Common myeloid progenitor, CD34-positive (primary cell): ENCODE results near the gene DNAJC10.
"Not testable (repeated sequence)": the region's sequence is repeated elsewhere in the genome, so short reads cannot be mapped to it uniquely, and the experiment has no call there.

Experiments used
- CTCF ChIA-PET: fragments of 350-600 bp; sonication (Branson Sonifier 250); formaldehyde crosslinking; loops from one replicate; lab custom pipeline; 2021; ENCODE audit warnings: antibody characterized with exemption; lab: Charles Lee
- POLR2A ChIA-PET: fragments of 350-600 bp; sonication (Branson Sonifier 250); formaldehyde crosslinking; loops from one replicate; lab custom pipeline; 2021; ENCODE audit warnings: antibody characterized with exemption; lab: Charles Lee
- DNase-seq, 3 donors: peaks; one replicate each; pipeline versions ENCODE4 v3.0.0 to v3.0.0-alpha.2; 2013
- H3K27ac ChIP-seq, 2 experiments: 1 replicate in 1 of 2; 2 replicates in 1 of 2; pipeline ENCODE4 v1.7.0; 2013; ENCODE audit warnings: inconsistent platforms in 2 of 2, low read length in 2 of 2, mild to moderate bottlenecking in 2 of 2, low read depth in 1 of 2, moderate library complexity in 1 of 2; ENCODE audit not compliant: severe bottlenecking in 2 of 2, insufficient read depth in 1 of 2, poor library complexity in 1 of 2
- H3K27me3 ChIP-seq, 5 experiments: replicated peaks in 2 of 5; 1 replicate in 3 of 5; 2 replicates in 2 of 5; pipeline versions ENCODE4 v1.6.1 to v1.7.0; 2013; ENCODE audit warnings: low read length in 4 of 5, mild to moderate bottlenecking in 2 of 5, moderate library complexity in 2 of 5, inconsistent platforms in 1 of 5; ENCODE audit not compliant: insufficient read depth in 5 of 5, control insufficient read depth in 4 of 5
- H3K36me3 ChIP-seq, 4 experiments: 1 replicate in 2 of 4; 2 replicates in 2 of 4; pipeline versions ENCODE4 v1.6.1 to v1.7.0; 2013; ENCODE audit warnings: low read length in 3 of 4, control low read depth in 1 of 4, mild to moderate bottlenecking in 1 of 4; ENCODE audit not compliant: control insufficient read depth in 4 of 4, insufficient read depth in 4 of 4
- H3K4me1 ChIP-seq, 4 experiments: 1 replicate in 3 of 4; 2 replicates in 1 of 4; pipeline versions ENCODE4 v1.6.1 to v1.7.1; 2013; ENCODE audit warnings: low read length in 3 of 4, mild to moderate bottlenecking in 3 of 4, control low read depth in 1 of 4, inconsistent platforms in 1 of 4, moderate library complexity in 1 of 4; ENCODE audit not compliant: control insufficient read depth in 4 of 4, insufficient read depth in 4 of 4; ENCODE audit errors: control extremely low read depth in 1 of 4
- H3K4me3 ChIP-seq, 7 experiments: 1 replicate in 4 of 7; 2 replicates in 3 of 7; pipeline versions ENCODE4 v1.5.1 to v1.7.0; 2013; ENCODE audit warnings: mild to moderate bottlenecking in 7 of 7, low read length in 6 of 7, moderate library complexity in 6 of 7, inconsistent platforms in 2 of 7, low read depth in 2 of 7, control low read depth in 1 of 7; ENCODE audit not compliant: insufficient read depth in 4 of 7, control insufficient read depth in 1 of 7; ENCODE audit errors: extremely low read depth in 1 of 7
- H3K9me3 ChIP-seq, 5 experiments: 1 replicate in 4 of 5; 2 replicates in 1 of 5; pipeline versions ENCODE4 v1.6.1 to v1.7.1; 2013; ENCODE audit warnings: low read length in 4 of 5, mild to moderate bottlenecking in 2 of 5, inconsistent platforms in 1 of 5, low read depth in 1 of 5, moderate library complexity in 1 of 5; ENCODE audit not compliant: control insufficient read depth in 4 of 5, insufficient read depth in 2 of 5; ENCODE audit errors: control extremely low read depth in 1 of 5
- WGBS: methylation state at CpG from one replicate; pipeline ENCODE4 v1.1.5; 2013; ENCODE audit not compliant: insufficient coverage; 5-methylcytosine and 5-hydroxymethylcytosine counted together

Gene DNAJC10

GRCh38 chr2:182754231-182754630 is 38.2 kb downstream of the DNAJC10 start:
- ChIA-PET POLR2A (no interaction called here), CTCF (no interaction called here)
- Histone ChIP-seq H3K27me3 (no peaks in the 10 kb centered on the region), H3K4me1 (no peaks in the 10 kb centered on the region), H3K27ac (no peak overlapping the region), H3K9me3 (peaks cover 0 to 2% (median 0%) of the 10 kb centered on the region in 5 experiments), H3K4me3 (no peak overlapping the region), H3K36me3 (peaks cover 20 to 67% (median 41%) of the 10 kb centered on the region in 4 experiments)
- DNase-seq, result no peak

DNA sequence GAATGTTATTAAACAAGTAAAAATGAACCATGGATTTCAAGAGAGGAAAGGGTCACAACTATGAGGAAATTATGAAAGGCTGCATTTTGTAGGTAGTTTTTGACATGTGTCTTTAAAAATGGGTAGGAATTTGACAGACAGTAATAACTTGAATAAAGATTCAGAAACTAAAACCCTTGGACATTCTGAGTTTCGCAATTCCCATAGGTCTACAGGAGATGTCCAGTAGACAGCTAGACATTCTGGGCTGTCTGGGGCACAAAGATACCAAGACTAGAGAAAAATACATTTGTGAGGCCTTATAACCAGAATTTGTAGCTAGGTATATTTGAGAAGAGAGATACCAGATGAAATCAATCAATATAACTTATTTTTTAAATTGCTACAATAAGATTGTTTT is 42.3 kb downstream of the DNAJC10 start:
- Histone ChIP-seq H3K9me3 (no peaks in the 10 kb centered on the region), H3K36me3 (peaks cover 22 to 75% (median 50%) of the 10 kb centered on the region in 4 experiments), H3K27me3 (no peaks in the 10 kb centered on the region), H3K4me3 (no peak overlapping the region), H3K27ac (no peak overlapping the region), H3K4me1 (no peaks in the 10 kb centered on the region)
- CTCF ChIA-PET, result interaction anchor here (0.8 kb wide), 1 partner anchor 8 kb away, joined by 3 read pairs; no protein-coding TSS in a partner anchor
- POLR2A ChIA-PET, result no interaction called here
- DNase-seq, result no peak
- no CpG with 5 or more reads among the region's 1 CpG for WGBS

DNA sequence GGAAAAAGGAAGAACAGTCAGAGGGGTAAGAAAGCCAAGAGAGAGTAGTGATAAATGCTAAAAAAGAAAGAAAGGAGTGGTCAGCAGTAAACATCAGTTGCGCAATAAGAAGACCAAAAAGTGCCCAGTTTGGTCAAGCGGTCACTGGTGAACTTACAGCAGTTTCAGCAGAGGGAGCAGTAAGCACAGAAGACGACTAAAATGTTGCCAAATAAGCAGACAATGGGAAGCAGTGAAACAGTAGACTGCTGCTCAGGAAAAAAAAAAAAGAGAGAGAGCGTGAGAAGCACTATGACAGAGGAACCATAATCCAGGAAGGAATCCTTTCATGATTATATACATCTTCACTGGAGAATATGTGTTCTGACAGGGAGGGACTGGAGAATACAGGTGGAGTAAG is 45.8 kb downstream of the DNAJC10 start:
- 100% methylated on average over 3 of the region's 4 CpGs for WGBS
- ChIA-PET CTCF (interaction anchor here (1.2 to 1.3 kb wide), 2 partner anchors 9 to 17 kb away, joined by 5 to 7 read pairs; no protein-coding TSS in a partner anchor), POLR2A (interaction anchor here (0.6 kb wide), 1 partner anchor 354 kb away, joined by 3 read pairs; no protein-coding TSS in a partner anchor)

DNA sequence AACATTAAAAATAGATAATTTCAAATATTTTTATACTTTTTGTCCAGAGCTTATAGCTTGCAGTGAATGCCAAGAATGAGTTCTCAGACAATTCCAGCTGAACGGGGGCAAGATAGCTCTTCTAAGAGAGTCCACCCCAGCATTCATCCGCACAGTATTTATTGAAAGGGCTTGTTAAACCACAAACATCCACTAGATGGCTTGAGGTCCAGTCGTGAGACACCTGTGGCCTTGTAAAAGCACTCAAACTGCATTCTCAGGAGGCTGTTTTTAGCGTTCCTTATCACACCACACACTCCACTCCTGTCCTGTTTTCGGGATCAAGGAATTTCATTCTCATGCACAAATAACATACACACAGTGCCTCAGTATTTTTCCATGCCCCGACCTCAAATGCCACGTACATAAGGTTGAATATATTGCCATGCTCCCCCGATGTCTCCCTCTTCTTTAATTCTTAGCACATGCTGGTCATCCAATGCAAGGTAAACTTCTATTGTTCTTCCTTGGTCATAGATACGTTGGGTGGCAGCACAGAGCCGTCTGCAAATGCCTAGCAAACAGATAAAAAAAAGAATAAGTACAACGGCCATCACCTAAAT is 47.4 kb downstream of the DNAJC10 start:
- Histone ChIP-seq H3K36me3 (peaks cover 8 to 74% (median 45%) of the 10 kb centered on the region in 4 experiments), H3K27ac (no peak overlapping the region), H3K27me3 (no peaks in the 10 kb centered on the region), H3K4me1 (no peaks in the 10 kb centered on the region), H3K4me3 (no peak overlapping the region), H3K9me3 (no peaks in the 10 kb centered on the region)
- peak; percentile 12 to 47 (median 41) for DNase-seq
- POLR2A ChIA-PET, result no interaction called here
- CTCF ChIA-PET, result interaction anchor here (0.8 to 1.3 kb wide), 6 partner anchors 8 to 220 kb away, joined by 3 to 7 read pairs (median 3); no protein-coding TSS in a partner anchor
- WGBS, result 66% methylated on average over 8 of the region's 11 CpGs

More for the DNA sequence above, 45.8 kb downstream of the DNAJC10 start:
- no peaks in the 10 kb centered on the region for H3K27me3 ChIP-seq
- DNase-seq, result no peak
- H3K9me3 ChIP-seq, result no peaks in the 10 kb centered on the region
- no peak overlapping the region for H3K4me3 ChIP-seq
- H3K27ac ChIP-seq, result no peak overlapping the region
- peaks cover 10 to 77% (median 54%) of the 10 kb centered on the region in 4 experiments for H3K36me3 ChIP-seq
- no peaks in the 10 kb centered on the region for H3K4me1 ChIP-seq

- DNase-seq, result no peak
- ChIA-PET CTCF (interaction anchor here (1.2 to 1.8 kb wide), 4 partner anchors 7 to 214 kb away, joined by 3 to 17 read pairs (median 4); no protein-coding TSS in a partner anchor), POLR2A (no interaction called here)
- no CpG with 5 or more reads among the region's 6 CpGs for WGBS
- no peak overlapping the region for H3K4me3 ChIP-seq
- H3K4me1 ChIP-seq, result no peaks in the 10 kb centered on the region
- H3K36me3 ChIP-seq, result peaks cover 4 to 51% (median 31%) of the 10 kb centered on the region in 4 experiments
- peaks cover 0 to 4% (median 0%) of the 10 kb centered on the region in 5 experiments for H3K9me3 ChIP-seq
- no peak overlapping the region for H3K27ac ChIP-seq
- no peaks in the 10 kb centered on the region for H3K27me3 ChIP-seq
Measured at GRCh38 chr2:182766626-182767025, 50.6 kb downstream of the DNAJC10 start.

- H3K36me3 ChIP-seq, result peaks cover 0 to 43% (median 24%) of the 10 kb centered on the region in 4 experiments
- H3K4me1 ChIP-seq, result no peaks in the 10 kb centered on the region
- CTCF ChIA-PET, result interaction anchor here (0.6 to 1.8 kb wide), 12 partner anchors 8 to 217 kb away, joined by 3 to 17 read pairs (median 3); no protein-coding TSS in a partner anchor
Measured at GRCh38 chr2:182767578-182767977, 51.5 kb downstream of the DNAJC10 start.

GRCh38 chr2:182768950-182769349 is 52.9 kb downstream of the DNAJC10 start:
- H3K4me3 ChIP-seq, DNase-seq, POLR2A ChIA-PET, H3K9me3 ChIP-seq, H3K27ac ChIP-seq, H3K4me1 ChIP-seq, CTCF ChIA-PET, H3K27me3 ChIP-seq: not testable (repeated sequence)
- H3K36me3 ChIP-seq, result peaks cover 0 to 30% (median 18%) of the 10 kb centered on the region in 4 experiments
- 100% methylated on average over 1 of the region's 2 CpGs for WGBS

More at GRCh38 chr2:182767578-182767977, 51.5 kb downstream of the DNAJC10 start:
- Histone ChIP-seq H3K27me3 (no peaks in the 10 kb centered on the region), H3K9me3 (peaks cover 0 to 4% (median 2%) of the 10 kb centered on the region in 5 experiments), H3K4me3 (no peak overlapping the region), H3K27ac (no peak overlapping the region)
- 68% methylated on average over 6 of the region's 7 CpGs for WGBS
- DNase-seq, result peak; percentile 18 to 28 (median 23)
- POLR2A ChIA-PET, result no interaction called here
